Measurements from ENCODE around the gene NR6A1.

NR6A1 gene

GRCh38 chr9:124680714-124681390 lies 90.3 kb downstream of the NR6A1 start:
- DNase-seq: no peak

- no peak for DNase-seq
These were observed 91.1 kb downstream of the NR6A1 start for GRCh38 chr9:124680049-124680448.

- DNase-seq: no peak
These were observed 95.0 kb downstream of the NR6A1 start for GRCh38 chr9:124676159-124676551.

- DNase-seq: no peak
These were observed 95.6 kb downstream of the NR6A1 start for GRCh38 chr9:124675261-124676158.

- DNase-seq: no peak
These were observed 96.5 kb downstream of the NR6A1 start for GRCh38 chr9:124674651-124675050.

GRCh38 chr9:124673063-124673462 lies 98.0 kb downstream of the NR6A1 start:
- DNase-seq: peak; percentile 7

- DNase-seq: no peak
These were observed 99.2 kb downstream of the NR6A1 start for GRCh38 chr9:124671861-124672260.

GRCh38 chr9:124666642-124667041 lies 104.5 kb downstream of the NR6A1 start:
- no peak for DNase-seq

- no peak for DNase-seq
These were observed 105.6 kb downstream of the NR6A1 start for GRCh38 chr9:124665391-124666058.

- DNase-seq: no peak
These were observed 107.0 kb downstream of the NR6A1 start for GRCh38 chr9:124664143-124664542.

GRCh38 chr9:124663046-124663961 lies 107.8 kb downstream of the NR6A1 start:
- no peak for DNase-seq

- DNase-seq: no peak
These were observed 108.5 kb downstream of the NR6A1 start for GRCh38 chr9:124662561-124662960.

GRCh38 chr9:124661271-124661670 lies 109.8 kb downstream of the NR6A1 start:
- no peak for DNase-seq

GRCh38 chr9:124660341-124660801 lies 110.7 kb downstream of the NR6A1 start:
- no peak for DNase-seq

- peak; percentile 30 for DNase-seq
These were observed 111.9 kb downstream of the NR6A1 start for GRCh38 chr9:124659099-124659659.

- peak; percentile 55 for DNase-seq
These were observed 112.7 kb downstream of the NR6A1 start for GRCh38 chr9:124658165-124659017.

- no peak for DNase-seq
These were observed 113.6 kb downstream of the NR6A1 start for GRCh38 chr9:124657516-124657915.

- no peak for DNase-seq
These were observed 116.7 kb downstream of the NR6A1 start for GRCh38 chr9:124654431-124654830.

GRCh38 chr9:124652615-124653393 lies 118.3 kb downstream of the NR6A1 start:
- DNase-seq: no peak

GRCh38 chr9:124652203-124652602 lies 118.9 kb downstream of the NR6A1 start:
- DNase-seq: no peak

All from CD4-positive, alpha-beta T cell treated with Interleukin-12 subunit alpha and Interleukin-12 subunit beta, for 1 hour (primary cell).